Panc1 (cell line): ENCODE results near the gene EEF2. TPM values are rescaled to one million over a fixed set of nuclear protein-coding genes. Genes with fewer than 3 reads are reported as not detected.

Source experiments
- ATAC-seq: fragments of 200-7000 bp; cut with Tn5 transposase; 2 replicates; pipeline ENCODE4 v1.9.1; 2020; ENCODE audit warnings: mild to moderate bottlenecking, moderate library complexity
- BruUV-seq: library from RNA; stranded (reverse); fragments of 400-500 nt; replicated peaks from 2 replicates; lab custom pipeline; 2021; lab: Mats Ljungman, UMichigan
- CTCF ChIA-PET: fragments of 300-600 bp; sonication (Branson Sonifier 250); formaldehyde crosslinking; loops from one replicate; lab custom pipeline; 2022; ENCODE audit warnings: antibody characterized with exemption; lab: Charles Lee
- POLR2A ChIA-PET: fragments of 300-600 bp; sonication (Branson Sonifier 250); formaldehyde crosslinking; loops from one replicate; lab custom pipeline; 2022; ENCODE audit warnings: antibody characterized with exemption; lab: Charles Lee
- DNase-seq: peaks from one replicate; pipeline ENCODE4 v3.0.0-alpha.2; 2010; ENCODE audit warnings: low read depth, low spot score
- H3K27ac ChIP-seq: 2 replicates; pipeline ENCODE4 v1.5.1; 2011; ENCODE audit warnings: mild to moderate bottlenecking, low read length, inconsistent platforms
- H3K27me3 ChIP-seq: fragments of 200-500 bp; sonication (Bioruptor generic); 2 replicates; pipeline ENCODE4 v1.6.0; 2014; ENCODE audit warnings: low read length, inconsistent platforms; ENCODE audit not compliant: control insufficient read depth, insufficient read depth
- H3K36me3 ChIP-seq: fragments of 200-500 bp; sonication (Bioruptor generic); 2 replicates; pipeline ENCODE4 v1.5.1; 2014; ENCODE audit warnings: inconsistent platforms, mild to moderate bottlenecking, low read length, moderate library complexity; ENCODE audit not compliant: control insufficient read depth, insufficient read depth
- H3K4me1 ChIP-seq: 2 replicates; pipeline ENCODE4 v1.5.1; 2011; ENCODE audit warnings: inconsistent platforms, mild to moderate bottlenecking, low read length, moderate library complexity; ENCODE audit not compliant: control insufficient read depth, insufficient read depth
- H3K4me3 ChIP-seq, 2 experiments: 2 replicates each; pipeline ENCODE4 v1.5.1; 2011 to 2012; ENCODE audit warnings: low read depth in 2 of 2, low read length in 2 of 2, mild to moderate bottlenecking in 2 of 2, inconsistent platforms in 1 of 2, moderate library complexity in 1 of 2
- H3K9me3 ChIP-seq: fragments of 200-500 bp; sonication (Bioruptor generic); 2 replicates; pipeline ENCODE4 v1.5.1; 2014; ENCODE audit warnings: low read depth, mild to moderate bottlenecking, inconsistent platforms, low read length, moderate library complexity; ENCODE audit not compliant: control insufficient read depth, insufficient read depth
- CTCF ChIP-seq: fragments of 450-650 bp; IDR thresholded peaks from 2 replicates; pipeline ENCODE4 v1.5.1; 2017; ENCODE audit warnings: mild to moderate bottlenecking
- POLR2AphosphoS5 ChIP-seq: IDR thresholded peaks from 2 replicates; pipeline ENCODE4 v1.6.1; 2012; ENCODE audit warnings: mild to moderate bottlenecking, low read depth, low read length, moderate library complexity
- REST ChIP-seq, 2 experiments: IDR thresholded peaks; 2 replicates each; pipeline ENCODE4 v1.6.1; 2011 to 2012; ENCODE audit warnings: low read depth in 2 of 2, control low read depth in 1 of 2, low read length in 1 of 2, mild to moderate bottlenecking in 1 of 2, moderate library complexity in 1 of 2; ENCODE audit not compliant: insufficient read depth in 1 of 2
- SIN3A ChIP-seq: IDR thresholded peaks from 2 replicates; pipeline ENCODE4 v1.6.1; 2012; ENCODE audit warnings: low read depth, mild to moderate bottlenecking, low read length, moderate library complexity, borderline replicate concordance; ENCODE audit not compliant: insufficient read depth
- TCF7L2 ChIP-seq: IDR thresholded peaks from 2 replicates; pipeline ENCODE4 v1.6.1; 2011; ENCODE audit warnings: mild to moderate bottlenecking, low read depth, low read length, inconsistent platforms
- in situ Hi-C: cut with HindIII; loops from 2 replicates; pipeline ENCODE4 v1.10.0; 2016; ENCODE audit warnings: low sequenced_read_pairs, low pct_unique_long_range_greater_than_20kb
- intact Hi-C: fragments of 100-400 bp; cut with micrococcal nuclease; formaldehyde crosslinking; loops from one replicate; pipeline ENCODE4 v1.10.0; 2022; ENCODE audit not compliant: unreplicated experiment
- total RNA-seq: library from RNA; stranded (reverse); gene quantifications from one replicate; pipeline ENCODE4 v1.2.1, GENCODE V29; 2021; ENCODE audit not compliant: unreplicated experiment

EEF2 gene
- total RNA-seq, 1 experiment from 2014 or later = 1,391 TPM

- H3K9me3 ChIP-seq = no peaks in the 10 kb centered on the region
- H3K27ac ChIP-seq = peak overlapping the region; percentile 82; the same call in 1 of the 2 replicates
- H3K4me3 ChIP-seq = no peak overlapping the region
- intact Hi-C loops = loop anchor here (10.0 kb wide), 1 partner anchor 223 kb away; no protein-coding TSS in a partner anchor
- ChIA-PET POLR2A (no interaction called here), CTCF (interaction anchor here (0.6 kb wide), 1 partner anchor 307 kb away, joined by 5 read pairs; no protein-coding TSS in a partner anchor)
- in situ Hi-C loops = no loop called here
- DNase-seq = no peak
- H3K4me1 ChIP-seq = peaks cover 3% of the 10 kb centered on the region
- no TSS peak for BruUV-seq
- H3K36me3 ChIP-seq = peaks cover 37% of the 10 kb centered on the region
- no peaks in the 10 kb centered on the region for H3K27me3 ChIP-seq
- TF ChIP-seq REST (IDR thresholded peaks at IDR 0.05; ENCODE audit: insufficient read depth in 1 of 2, low read depth in 2 of 2, low read length in 1 of 2) = no peak
- TF ChIP-seq TCF7L2 = no peak
- TF ChIP-seq CTCF = no peak
- TF ChIP-seq POLR2AphosphoS5 = peak; percentile 25; the same call in 1 of the 2 replicates
- TF ChIP-seq SIN3A = no peak
- ATAC-seq = no peak
Measured at GRCh38 chr19:3981736-3982681, 3.3 kb downstream of the EEF2 start.

- Histone ChIP-seq H3K36me3 (peaks cover 37% of the 10 kb centered on the region), H3K27me3 (no peaks in the 10 kb centered on the region), H3K4me1 (peaks cover 3% of the 10 kb centered on the region), H3K4me3 (no peak overlapping the region), H3K27ac (no peak overlapping the region; the same call in 1 of the 2 replicates), H3K9me3 (no peaks in the 10 kb centered on the region)
- intact Hi-C loops = loop anchor here (10.0 kb wide), 1 partner anchor 223 kb away; no protein-coding TSS in a partner anchor
- ChIA-PET POLR2A (no interaction called here), CTCF (interaction anchor here (0.6 kb wide), 1 partner anchor 307 kb away, joined by 5 read pairs; no protein-coding TSS in a partner anchor)
- in situ Hi-C loops = no loop called here
- TF ChIP-seq CTCF (no peak), REST (IDR thresholded peaks at IDR 0.05; ENCODE audit: insufficient read depth in 1 of 2, low read depth in 2 of 2, low read length in 1 of 2) (no peak)
- DNase-seq (no peak), ATAC-seq (no peak)
- BruUV-seq = no TSS peak
Measured at GRCh38 chr19:3981373-3981735, 3.9 kb downstream of the EEF2 start.
